Esophagus muscularis mucosa (tissue), 4 donors: Measurements from ENCODE around the gene C14orf180. TPM values are rescaled to one million over a fixed set of nuclear protein-coding genes. Genes with fewer than 3 reads are reported as not detected.

Experiments
- DNase-seq: peaks from one replicate; pipeline ENCODE4 v3.0.0-alpha.2; 2017; ENCODE audit errors: extremely low spot score
- H3K27ac ChIP-seq, 4 donors: fragments of 200-600 bp; sonication (generic); replicated peaks in 1 of 4; 1 replicate in 3 of 4; 2 replicates in 1 of 4; pipeline ENCODE4 v1.5.1; 2016 to 2019; ENCODE audit warnings: mild to moderate bottlenecking in 1 of 4
- H3K27me3 ChIP-seq, 4 donors: fragments of 200-600 bp; sonication (generic); one replicate each; pipeline versions ENCODE4 v1.5.1 to v1.6.0; 2016 to 2019
- H3K36me3 ChIP-seq, 4 donors: fragments of 200-600 bp; sonication (generic); one replicate each; pipeline ENCODE4 v1.5.1; 2016 to 2019
- H3K4me1 ChIP-seq, 4 donors: fragments of 200-600 bp; sonication (generic); one replicate each; pipeline ENCODE4 v1.5.1; 2016 to 2019
- H3K4me3 ChIP-seq, 4 donors: fragments of 200-600 bp; sonication (generic); 1 replicate in 2 of 4; 2 replicates in 2 of 4; pipeline ENCODE4 v1.5.1; 2016 to 2019; ENCODE audit warnings: mild to moderate bottlenecking in 4 of 4, moderate library complexity in 1 of 4
- H3K9me3 ChIP-seq, 4 donors: fragments of 200-600 bp; sonication (generic); 1 replicate in 3 of 4; 2 replicates in 1 of 4; pipeline ENCODE4 v1.5.1; 2016 to 2019
- CTCF ChIP-seq, 3 experiments: fragments of 200-600 bp in 2 of 3; fragments of 450-650 bp in 1 of 3; sonication (generic) in 2 of 3; IDR thresholded peaks; one replicate each; pipeline ENCODE4 v1.5.1; 2017 to 2019; ENCODE audit warnings: antibody characterized with exemption in 3 of 3, mild to moderate bottlenecking in 2 of 3, moderate library complexity in 1 of 3
- EP300 ChIP-seq: sonication (generic); formaldehyde crosslinking; IDR thresholded peaks from one replicate; pipeline ENCODE4 v1.6.1; 2017; ENCODE audit warnings: antibody characterized with exemption
- POLR2A ChIP-seq: fragments of 450-650 bp; IDR thresholded peaks from one replicate; pipeline ENCODE4 v1.6.1; 2017; ENCODE audit warnings: antibody characterized with exemption, moderate library complexity, mild to moderate bottlenecking, low read depth
- POLR2AphosphoS5 ChIP-seq, 2 donors: sonication (generic); formaldehyde crosslinking; IDR thresholded peaks; one replicate each; pipeline ENCODE4 v1.6.1; 2017; ENCODE audit warnings: antibody characterized with exemption in 2 of 2
- WGBS: methylation state at CpG from one replicate; pipeline ENCODE4 v1.1.5; 2018; 5-methylcytosine and 5-hydroxymethylcytosine counted together
- intact Hi-C: fragments of 100-400 bp; cut with DNase I; formaldehyde crosslinking; loops from one replicate; pipeline ENCODE4 v1.15.1; 2023
- total RNA-seq, 4 donors: library from RNA; depleted of rRNA; stranded (reverse); fragments of >200 nt; gene quantifications; one replicate each; pipeline versions ENCODE4 v1.1.0 to v1.2.1, GENCODE V29; 2016

The C14orf180 gene
- total RNA-seq, 4 donors from 2014 or later, result 0.42 TPM; not detected in 3

DNA sequence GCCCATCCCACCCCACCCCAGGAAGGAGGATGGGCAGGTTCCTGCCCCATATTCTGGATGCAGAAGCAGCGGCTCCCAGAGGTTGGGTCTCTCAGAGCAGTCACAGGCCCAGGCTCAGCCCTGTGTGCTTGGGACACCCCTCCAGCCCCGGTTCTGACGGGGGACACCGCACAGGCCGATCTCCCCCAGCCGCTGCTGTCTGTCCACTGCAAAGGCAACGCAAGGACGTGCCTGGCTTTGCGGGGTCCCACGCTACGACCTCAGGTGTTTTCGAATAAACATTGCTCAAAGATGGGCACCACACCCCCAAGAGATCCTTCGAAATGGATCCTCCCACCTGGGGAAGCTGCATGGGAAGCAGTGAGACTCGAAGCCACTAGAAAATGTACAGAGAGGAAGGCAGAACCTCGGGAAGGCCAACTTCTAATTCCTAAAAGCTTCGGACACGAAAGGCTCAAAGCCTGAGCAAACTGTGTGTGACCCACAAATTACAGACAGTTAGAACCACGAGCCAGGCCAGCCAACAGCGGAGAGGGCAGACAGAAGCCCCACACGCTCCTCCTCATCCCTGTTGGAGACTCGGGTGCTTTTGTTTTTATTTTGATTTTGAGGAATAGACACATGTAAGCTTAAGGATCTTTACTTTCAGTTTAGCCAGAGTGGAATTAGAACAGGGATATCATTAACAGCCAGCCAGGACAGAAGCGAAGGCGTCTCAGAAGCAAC lies 10.8 kb downstream of the C14orf180 start:
- 76% methylated on average over 16 of the region's 23 CpGs for WGBS
- no peak overlapping the region for H3K4me3 ChIP-seq
- intact Hi-C loops, result no loop called here
- DNase-seq, result no peak
- H3K27ac ChIP-seq, result no peak overlapping the region
- TF ChIP-seq CTCF (IDR thresholded peaks at IDR 0.05) (no peak), EP300 (no peak), POLR2A (no peak), POLR2AphosphoS5 (IDR thresholded peaks at IDR 0.05) (no peak)
- peaks cover 0 to 28% (median 0%) of the 10 kb centered on the region in 4 donors for H3K36me3 ChIP-seq
- H3K27me3 ChIP-seq, result peaks cover 0 to 82% (median 0%) of the 10 kb centered on the region in 4 donors
- H3K9me3 ChIP-seq, result no peaks in the 10 kb centered on the region
- peaks cover 0 to 16% (median 0%) of the 10 kb centered on the region in 4 donors for H3K4me1 ChIP-seq

GRCh38 chr14:104591031-104591430 lies 11.5 kb downstream of the C14orf180 start:
- no peak overlapping the region for H3K4me3 ChIP-seq
- TF ChIP-seq POLR2A (no peak), POLR2AphosphoS5 (IDR thresholded peaks at IDR 0.05) (no peak), CTCF (IDR thresholded peaks at IDR 0.05) (no peak), EP300 (no peak)

DNA sequence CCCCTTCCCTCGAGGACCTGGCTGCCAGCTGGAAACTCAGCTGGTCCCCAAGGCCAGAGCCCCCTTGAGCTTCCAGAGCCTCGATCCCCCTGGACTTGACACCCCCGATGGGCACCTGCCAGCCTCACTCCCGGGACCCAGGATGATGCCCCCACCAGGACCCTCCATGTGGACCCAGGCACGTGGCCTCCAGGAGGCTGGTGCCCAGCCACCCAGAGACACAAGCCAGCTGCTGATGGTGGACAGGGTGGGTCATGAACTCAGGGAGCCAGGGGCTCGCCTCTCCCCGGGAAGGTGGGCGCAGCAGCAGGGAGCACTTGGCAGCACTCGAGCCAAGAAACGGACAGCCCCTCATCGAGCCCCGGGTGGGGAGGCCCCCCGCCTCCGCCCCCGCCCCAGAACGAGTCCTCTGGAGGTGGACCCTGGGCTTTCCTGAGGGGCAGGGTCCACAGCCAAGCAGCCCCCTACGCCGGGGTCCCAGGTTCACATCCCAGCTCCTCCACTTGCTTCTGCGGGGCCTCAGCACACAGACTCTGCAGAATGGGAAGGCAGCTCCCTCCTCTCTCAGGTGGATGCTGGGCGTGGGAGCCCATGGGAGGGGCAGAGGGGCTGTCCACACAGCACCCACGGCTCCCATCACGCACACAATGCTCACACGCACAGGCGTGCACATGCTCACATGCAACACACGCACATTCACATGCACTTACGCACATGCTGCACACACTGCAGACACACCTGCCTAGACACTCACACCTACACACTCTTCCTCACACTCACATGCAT lies 12.1 kb downstream of the C14orf180 start:
- DNase-seq, result no peak
- TF ChIP-seq POLR2A (no peak), CTCF (IDR thresholded peaks at IDR 0.05) (no peak), EP300 (no peak)
- peaks cover 0 to 28% (median 0%) of the 10 kb centered on the region in 4 donors for H3K36me3 ChIP-seq
- peaks cover 0 to 12% (median 0%) of the 10 kb centered on the region in 4 donors for H3K4me1 ChIP-seq
- H3K9me3 ChIP-seq, result no peaks in the 10 kb centered on the region
- H3K4me3 ChIP-seq, result no peak overlapping the region
- H3K27ac ChIP-seq, result no peak overlapping the region
- 81% methylated on average over 15 of the region's 26 CpGs for WGBS
- H3K27me3 ChIP-seq, result peaks cover 0 to 84% (median 0%) of the 10 kb centered on the region in 4 donors
- intact Hi-C loops, result no loop called here

More at GRCh38 chr14:104591031-104591430, 11.5 kb downstream of the C14orf180 start:
- Histone ChIP-seq H3K4me1 (peaks cover 0 to 15% (median 0%) of the 10 kb centered on the region in 4 donors), H3K27ac (no peak overlapping the region), H3K27me3 (peaks cover 0 to 84% (median 0%) of the 10 kb centered on the region in 4 donors), H3K36me3 (peaks cover 0 to 28% (median 0%) of the 10 kb centered on the region in 4 donors), H3K9me3 (no peaks in the 10 kb centered on the region)
- WGBS, result no CpG with 5 or more reads among the region's 7 CpGs
- intact Hi-C loops, result no loop called here
- no peak for DNase-seq

- 86% methylated on average over 3 of the region's 3 CpGs for WGBS
- no peak for TF ChIP-seq CTCF (IDR thresholded peaks at IDR 0.05)
- no peak for TF ChIP-seq POLR2A
- TF ChIP-seq POLR2AphosphoS5 (IDR thresholded peaks at IDR 0.05), result no peak
- no peak for TF ChIP-seq EP300
- DNase-seq, result no peak
Measured at GRCh38 chr14:104592292-104592672, 12.7 kb downstream of the C14orf180 start.

More at GRCh38 chr14:104592292-104592672, 12.7 kb downstream of the C14orf180 start:
- Histone ChIP-seq H3K9me3 (no peaks in the 10 kb centered on the region), H3K27ac (no peak overlapping the region), H3K4me1 (peaks cover 0 to 8% (median 0%) of the 10 kb centered on the region in 4 donors), H3K4me3 (no peak overlapping the region), H3K27me3 (peaks cover 0 to 87% (median 0%) of the 10 kb centered on the region in 4 donors), H3K36me3 (peaks cover 0 to 26% (median 0%) of the 10 kb centered on the region in 4 donors)
- intact Hi-C loops, result no loop called here
